Lung (tissue), 12 donors: ENCODE data around the gene TMEM270. TPM values are rescaled to one million over a fixed set of nuclear protein-coding genes. Genes with fewer than 3 reads are reported as not detected.

Experiments
- ATAC-seq: fragments of 200-7000 bp; cut with Tn5 transposase; one replicate; pipeline ENCODE4 v1.9.1; 2020; ENCODE audit warnings: moderate number of reproducible peaks; ENCODE audit not compliant: insufficient read depth, low FRiP score
- DNase-seq, 3 donors: peaks; one replicate each; pipeline ENCODE4 v3.0.0-alpha.2; 2013 to 2017
- H3K27ac ChIP-seq, 2 donors: one replicate each; pipeline ENCODE4 v1.5.1; 2013; ENCODE audit warnings: mild to moderate bottlenecking in 2 of 2, moderate library complexity in 2 of 2, control low read depth in 1 of 2, inconsistent platforms in 1 of 2, low read depth in 1 of 2, low read length in 1 of 2
- H3K27me3 ChIP-seq, 3 donors: one replicate each; pipeline ENCODE4 v1.5.1; 2013; ENCODE audit warnings: low read length in 2 of 3; ENCODE audit not compliant: control insufficient read depth in 3 of 3, insufficient read depth in 3 of 3
- H3K36me3 ChIP-seq, 4 donors: one replicate each; pipeline ENCODE4 v1.5.1; 2013; ENCODE audit warnings: low read length in 4 of 4, mild to moderate bottlenecking in 1 of 4, moderate library complexity in 1 of 4; ENCODE audit not compliant: control insufficient read depth in 4 of 4, insufficient read depth in 4 of 4
- H3K4me1 ChIP-seq, 5 donors: one replicate each; pipeline ENCODE4 v1.5.1; 2013; ENCODE audit warnings: low read length in 5 of 5, mild to moderate bottlenecking in 2 of 5, moderate library complexity in 1 of 5; ENCODE audit not compliant: control insufficient read depth in 5 of 5, insufficient read depth in 5 of 5
- H3K4me3 ChIP-seq: one replicate; pipeline ENCODE4 v1.5.1; 2013; ENCODE audit warnings: mild to moderate bottlenecking, control low read depth, moderate library complexity
- H3K9ac ChIP-seq, 2 donors: one replicate each; pipeline ENCODE4 v1.5.1; 2013; ENCODE audit warnings: low read length in 2 of 2, control low read depth in 1 of 2; ENCODE audit not compliant: insufficient read depth in 1 of 2
- H3K9me3 ChIP-seq, 4 donors: one replicate each; pipeline ENCODE4 v1.5.1; 2013; ENCODE audit warnings: low read length in 3 of 4, mild to moderate bottlenecking in 1 of 4, moderate library complexity in 1 of 4; ENCODE audit not compliant: control insufficient read depth in 4 of 4, insufficient read depth in 3 of 4
- CTCF ChIP-seq: IDR thresholded peaks from 2 replicates; pipeline ENCODE4 v1.5.1; 2012; ENCODE audit warnings: mild to moderate bottlenecking; ENCODE audit errors: control extremely low read depth, extremely low read depth
- WGBS, 2 donors: extraction: QIAGEN DNeasy Blood & Tissue Kit; methylation state at CpG; one replicate each; pipeline ENCODE4 v1.1.7; 2013; 5-methylcytosine and 5-hydroxymethylcytosine counted together
- polyA plus RNA-seq, 2 donors: library from polyadenylated mRNA; stranded (reverse); fragments of 200-250 nt; gene quantifications; one replicate each; pipeline ENCODE4 v1.2.1, GENCODE V29; 2013
- total RNA-seq, 2 donors: library from RNA; depleted of rRNA in 1 of 2; stranded (reverse); fragments of >200 nt in 1 of 2; gene quantifications; one replicate each; pipeline ENCODE4 v1.2.1, GENCODE V29; 2014 to 2021
- donor health status: control.
- donor health status: control.
- donor health status: Bipolar disorder and iron deficiency.
- donor health status: healthy.
- donor health status: DM: yes; HTN: yes; CAD: no.

The TMEM270 gene
- total and polyA plus RNA-seq, 4 donors = 0.19 to 1.1 (median 0.20) TPM; not detected in 1

GRCh38 chr7:73896454-73896853, 35.5 kb downstream of the TMEM270 start:
- Histone ChIP-seq H3K27ac (no peak overlapping the region), H3K36me3 (no peaks in the 10 kb centered on the region), H3K9me3 (peaks cover 0 to 2% (median 0%) of the 10 kb centered on the region in 4 donors), H3K4me3 (no peak overlapping the region), H3K27me3 (no peaks in the 10 kb centered on the region), H3K9ac (no peak overlapping the region), H3K4me1 (peaks cover 0 to 22% (median 5%) of the 10 kb centered on the region in 5 donors)
- ATAC-seq (no peak), DNase-seq (no peak)
- TF ChIP-seq CTCF = no peak
- WGBS, 2 donors = 65 to 77% methylated on average over 1 of the region's 1 CpG

GRCh38 chr7:73899731-73900142, 38.8 kb downstream of the TMEM270 start:
- Histone ChIP-seq H3K27ac (no peak overlapping the region), H3K4me3 (no peak overlapping the region)
- DNase-seq = no peak

GRCh38 chr7:73900286-73900685, 39.3 kb downstream of the TMEM270 start:
- no peak overlapping the region for H3K27ac ChIP-seq
- H3K36me3 ChIP-seq = no peaks in the 10 kb centered on the region
- H3K4me1 ChIP-seq = peaks cover 0 to 9% (median 2%) of the 10 kb centered on the region in 5 donors
- no peak for DNase-seq
- 63 to 72% methylated on average over 5 of the region's 5 CpGs for WGBS, 2 donors
- no peaks in the 10 kb centered on the region for H3K27me3 ChIP-seq
- H3K9ac ChIP-seq = no peak overlapping the region
- no peak for ATAC-seq
- no peak for TF ChIP-seq CTCF
- H3K9me3 ChIP-seq = peaks cover 0 to 2% (median 0%) of the 10 kb centered on the region in 4 donors
- H3K4me3 ChIP-seq = no peak overlapping the region

More at GRCh38 chr7:73899731-73900142, 38.8 kb downstream of the TMEM270 start:
- ATAC-seq = no peak
- Histone ChIP-seq H3K27me3 (no peaks in the 10 kb centered on the region), H3K9me3 (peaks cover 0 to 2% (median 0%) of the 10 kb centered on the region in 4 donors), H3K4me1 (peaks cover 0 to 9% (median 2%) of the 10 kb centered on the region in 5 donors), H3K36me3 (no peaks in the 10 kb centered on the region), H3K9ac (no peak overlapping the region)
- no peak for TF ChIP-seq CTCF
- 73 to 78% methylated on average over 15 of the region's 15 CpGs for WGBS, 2 donors

- no peak for TF ChIP-seq CTCF
- no peak overlapping the region for H3K4me3 ChIP-seq
- no peaks in the 10 kb centered on the region for H3K27me3 ChIP-seq
- H3K4me1 ChIP-seq = peaks cover 0 to 9% (median 2%) of the 10 kb centered on the region in 5 donors
- no peak overlapping the region for H3K9ac ChIP-seq
- no peak overlapping the region for H3K27ac ChIP-seq
- ATAC-seq = no peak
- H3K9me3 ChIP-seq = peaks cover 0 to 2% (median 0%) of the 10 kb centered on the region in 4 donors
- 73 to 86% methylated on average over 2 to 3 of the region's 3 CpGs for WGBS, 2 donors
- H3K36me3 ChIP-seq = no peaks in the 10 kb centered on the region
- no peak for DNase-seq
Measured at GRCh38 chr7:73901231-73901822, 40.4 kb downstream of the TMEM270 start.
